ENCODE measurements around the gene BCAS3.
"Not testable (repeated sequence)": the region's sequence is repeated elsewhere in the genome, so short reads cannot be mapped to it uniquely, and the experiment has no call there.

Gene BCAS3

DNA sequence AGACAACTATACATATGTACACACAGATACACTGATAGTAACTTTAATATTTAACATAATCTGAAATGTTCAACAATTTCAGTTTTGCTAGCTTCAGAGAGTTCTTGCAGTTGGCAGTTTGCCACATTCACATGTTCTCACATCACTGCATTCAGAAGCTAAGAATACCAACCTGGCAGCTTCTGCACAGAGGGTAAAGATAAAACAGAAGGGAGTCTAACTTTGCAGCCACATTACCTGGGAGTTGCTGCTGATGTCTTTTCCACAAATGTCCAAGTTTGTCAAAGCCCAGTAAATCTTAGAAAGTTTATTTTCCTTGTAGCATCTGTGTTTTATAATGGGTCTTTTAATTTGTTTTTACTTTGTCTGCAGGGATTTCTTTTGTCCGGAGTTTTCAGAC, 332.0 kb downstream of the BCAS3 start:
- H3K27me3 ChIP-seq (ENCODE audit: control insufficient read depth in 1 of 2, insufficient read depth in 2 of 2, low read length in 2 of 2): no peaks in the 10 kb centered on the region
- H3K36me3 ChIP-seq (ENCODE audit: control insufficient read depth in 2 of 2, insufficient read depth in 2 of 2, low read length in 2 of 2): no peaks in the 10 kb centered on the region
- H3K9me3 ChIP-seq (ENCODE audit: control insufficient read depth in 2 of 2, low read length in 2 of 2): no peaks in the 10 kb centered on the region
- H3K27ac ChIP-seq (ENCODE audit: low read length): no peak overlapping the region
- no peaks in the 10 kb centered on the region for H3K4me1 ChIP-seq (ENCODE audit: control insufficient read depth, insufficient read depth, low read length)
- H3K9ac ChIP-seq (ENCODE audit: low read length in 2 of 2): no peak overlapping the region
- no peak overlapping the region for H3K4me3 ChIP-seq (ENCODE audit: low read length in 2 of 2)

DNA sequence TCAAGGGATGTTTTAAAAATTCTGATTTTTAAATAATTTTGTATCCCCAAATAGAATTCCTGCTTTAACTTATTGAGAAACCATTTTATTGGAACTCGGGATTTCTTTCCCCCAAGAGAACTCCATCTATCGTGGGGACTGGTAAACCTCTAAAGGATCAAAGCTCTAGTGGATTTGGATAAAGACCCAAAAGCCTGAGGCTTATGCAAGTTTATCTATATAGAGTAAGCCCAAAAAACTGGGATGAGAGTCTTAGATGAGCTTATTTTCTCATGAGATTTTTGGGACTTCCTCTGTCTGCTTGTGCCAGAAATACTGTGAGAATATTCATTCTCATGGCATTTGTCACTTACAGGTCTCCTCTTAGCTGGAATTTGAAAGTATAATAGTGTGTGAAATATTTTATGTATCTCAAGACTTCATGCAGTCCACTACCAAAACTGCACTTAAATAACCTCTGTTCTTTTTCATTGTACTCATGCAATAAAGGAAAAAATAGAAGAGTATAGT, 333.1 kb downstream of the BCAS3 start:
- Histone ChIP-seq H3K27me3 (ENCODE audit: control insufficient read depth in 1 of 2, insufficient read depth in 2 of 2, low read length in 2 of 2) (no peaks in the 10 kb centered on the region), H3K9me3 (ENCODE audit: control insufficient read depth in 2 of 2, low read length in 2 of 2) (no peaks in the 10 kb centered on the region), H3K4me3 (ENCODE audit: low read length in 2 of 2) (no peak overlapping the region), H3K9ac (ENCODE audit: low read length in 2 of 2) (no peak overlapping the region), H3K27ac (ENCODE audit: low read length) (no peak overlapping the region), H3K4me1 (ENCODE audit: control insufficient read depth, insufficient read depth, low read length) (no peaks in the 10 kb centered on the region), H3K36me3 (ENCODE audit: control insufficient read depth in 2 of 2, insufficient read depth in 2 of 2, low read length in 2 of 2) (no peaks in the 10 kb centered on the region)

DNA sequence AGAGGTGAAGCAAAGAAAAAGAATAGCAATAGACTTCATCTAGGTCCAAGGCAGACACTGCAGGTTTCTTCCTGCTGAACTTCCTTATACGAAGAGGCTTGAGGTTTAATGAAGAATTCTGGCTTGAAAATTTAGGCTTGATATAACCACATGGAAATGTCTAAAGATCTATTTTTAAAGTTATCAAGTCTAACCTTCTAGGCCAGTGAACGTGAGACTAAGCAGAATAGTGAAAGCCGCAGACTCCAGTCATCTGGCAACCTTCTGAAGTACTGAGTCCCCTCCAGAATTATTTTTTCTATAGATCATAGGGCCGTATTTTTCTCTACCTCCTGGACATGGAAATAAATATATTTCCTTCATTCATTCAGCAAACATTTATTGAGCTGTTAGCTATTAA, 333.6 kb downstream of the BCAS3 start:
- H3K4me1 ChIP-seq (ENCODE audit: control insufficient read depth, insufficient read depth, low read length): no peaks in the 10 kb centered on the region
- no peak overlapping the region for H3K27ac ChIP-seq (ENCODE audit: low read length)
- no peak overlapping the region for H3K9ac ChIP-seq (ENCODE audit: low read length in 2 of 2)
- no peak overlapping the region for H3K4me3 ChIP-seq (ENCODE audit: low read length in 2 of 2)
- H3K36me3 ChIP-seq (ENCODE audit: control insufficient read depth in 2 of 2, insufficient read depth in 2 of 2, low read length in 2 of 2): no peaks in the 10 kb centered on the region
- H3K27me3 ChIP-seq (ENCODE audit: control insufficient read depth in 1 of 2, insufficient read depth in 2 of 2, low read length in 2 of 2): no peaks in the 10 kb centered on the region
- no peaks in the 10 kb centered on the region for H3K9me3 ChIP-seq (ENCODE audit: control insufficient read depth in 2 of 2, low read length in 2 of 2)

DNA sequence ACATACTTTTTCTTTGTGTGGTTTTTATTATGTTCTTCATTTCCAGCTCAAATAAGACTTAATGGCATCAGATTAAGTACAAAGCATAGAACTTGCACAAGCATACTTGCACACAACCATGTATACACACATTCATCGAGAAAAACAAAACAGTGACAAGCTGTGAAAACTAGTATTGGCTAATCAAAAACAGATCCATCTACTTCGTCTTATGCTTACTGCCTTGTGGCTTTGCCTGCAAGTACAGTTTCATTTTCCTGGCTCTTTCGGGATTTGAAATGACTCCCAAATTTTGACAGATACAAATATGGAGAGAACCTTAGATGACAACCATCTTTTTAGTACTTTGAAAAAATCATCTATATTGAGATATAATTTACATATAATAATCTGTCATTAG, 338.3 kb downstream of the BCAS3 start:
- H3K27me3 ChIP-seq (ENCODE audit: control insufficient read depth in 1 of 2, insufficient read depth in 2 of 2, low read length in 2 of 2): no peaks in the 10 kb centered on the region
- no peak overlapping the region for H3K27ac ChIP-seq (ENCODE audit: low read length)
- H3K4me1 ChIP-seq (ENCODE audit: control insufficient read depth, insufficient read depth, low read length): no peaks in the 10 kb centered on the region
- H3K9ac ChIP-seq (ENCODE audit: low read length in 2 of 2): no peak overlapping the region
- H3K4me3 ChIP-seq (ENCODE audit: low read length in 2 of 2): no peak overlapping the region
- no peaks in the 10 kb centered on the region for H3K36me3 ChIP-seq (ENCODE audit: control insufficient read depth in 2 of 2, insufficient read depth in 2 of 2, low read length in 2 of 2)
- no peaks in the 10 kb centered on the region for H3K9me3 ChIP-seq (ENCODE audit: control insufficient read depth in 2 of 2, low read length in 2 of 2)

DNA sequence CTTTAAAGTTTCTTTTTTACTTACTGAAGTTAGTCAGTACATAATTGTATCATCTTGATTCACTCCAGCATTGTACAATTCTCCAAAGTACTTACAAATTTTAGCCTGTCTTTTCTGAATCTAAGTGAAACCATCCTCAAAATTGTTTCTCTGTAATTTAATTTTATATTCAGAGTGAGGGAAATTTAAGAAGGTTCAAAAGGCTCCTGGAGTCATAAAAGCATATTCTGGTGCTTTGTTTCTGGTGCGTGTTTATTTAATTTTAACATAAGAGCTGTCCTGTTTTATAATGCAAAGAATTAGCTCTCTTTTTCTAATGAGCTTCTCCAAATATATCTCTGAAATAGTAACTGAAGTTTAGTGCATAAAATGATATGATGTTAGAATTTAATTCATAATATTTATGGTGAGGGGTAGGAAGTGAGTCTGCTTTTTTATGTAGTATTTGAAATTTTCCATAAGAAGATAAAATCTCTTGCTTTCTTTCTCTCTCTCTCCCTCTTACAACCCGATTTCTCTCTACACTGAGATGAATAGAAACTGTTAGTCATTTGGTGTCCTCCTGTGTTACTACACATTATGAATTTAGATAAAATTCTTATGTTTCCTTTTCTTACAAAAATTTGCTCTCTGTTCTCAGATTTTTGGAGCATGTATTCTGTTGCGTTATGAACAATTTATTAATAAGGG, 339.8 kb downstream of the BCAS3 start:
- H3K27ac ChIP-seq (ENCODE audit: low read length): no peak overlapping the region
- no peaks in the 10 kb centered on the region for H3K4me1 ChIP-seq (ENCODE audit: control insufficient read depth, insufficient read depth, low read length)
- no peak overlapping the region for H3K4me3 ChIP-seq (ENCODE audit: low read length in 2 of 2)
- H3K36me3 ChIP-seq (ENCODE audit: control insufficient read depth in 2 of 2, insufficient read depth in 2 of 2, low read length in 2 of 2): no peaks in the 10 kb centered on the region
- no peak overlapping the region for H3K9ac ChIP-seq (ENCODE audit: low read length in 2 of 2)
- H3K27me3 ChIP-seq (ENCODE audit: control insufficient read depth in 1 of 2, insufficient read depth in 2 of 2, low read length in 2 of 2): no peaks in the 10 kb centered on the region
- no peaks in the 10 kb centered on the region for H3K9me3 ChIP-seq (ENCODE audit: control insufficient read depth in 2 of 2, low read length in 2 of 2)

DNA sequence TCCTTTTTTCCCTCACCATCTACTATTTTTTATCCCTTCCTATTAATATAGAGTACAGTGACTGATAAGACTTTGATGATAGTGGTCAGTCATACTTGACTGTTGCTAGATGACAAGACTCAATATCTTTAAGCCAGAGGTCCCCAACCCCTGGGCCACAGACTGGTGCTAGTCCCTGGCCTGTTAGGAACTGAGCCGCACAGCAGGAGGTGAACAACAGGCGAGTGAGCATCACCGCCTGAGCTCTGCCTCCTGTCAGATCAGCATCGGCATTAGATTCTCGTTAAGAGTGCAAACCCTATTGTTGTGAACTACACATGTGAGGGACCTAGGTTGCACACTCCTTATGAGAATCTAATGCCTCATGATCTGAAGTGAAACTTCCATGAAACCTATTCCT, 341.3 kb downstream of the BCAS3 start:
- Histone ChIP-seq H3K4me3 (ENCODE audit: low read length in 2 of 2) (no peak overlapping the region), H3K27ac (ENCODE audit: low read length) (no peak overlapping the region), H3K27me3 (ENCODE audit: control insufficient read depth in 1 of 2, insufficient read depth in 2 of 2, low read length in 2 of 2) (no peaks in the 10 kb centered on the region), H3K9ac (ENCODE audit: low read length in 2 of 2) (no peak overlapping the region), H3K36me3 (ENCODE audit: control insufficient read depth in 2 of 2, insufficient read depth in 2 of 2, low read length in 2 of 2) (no peaks in the 10 kb centered on the region), H3K4me1 (ENCODE audit: control insufficient read depth, insufficient read depth, low read length) (no peaks in the 10 kb centered on the region), H3K9me3 (ENCODE audit: control insufficient read depth in 2 of 2, low read length in 2 of 2) (no peaks in the 10 kb centered on the region)

DNA sequence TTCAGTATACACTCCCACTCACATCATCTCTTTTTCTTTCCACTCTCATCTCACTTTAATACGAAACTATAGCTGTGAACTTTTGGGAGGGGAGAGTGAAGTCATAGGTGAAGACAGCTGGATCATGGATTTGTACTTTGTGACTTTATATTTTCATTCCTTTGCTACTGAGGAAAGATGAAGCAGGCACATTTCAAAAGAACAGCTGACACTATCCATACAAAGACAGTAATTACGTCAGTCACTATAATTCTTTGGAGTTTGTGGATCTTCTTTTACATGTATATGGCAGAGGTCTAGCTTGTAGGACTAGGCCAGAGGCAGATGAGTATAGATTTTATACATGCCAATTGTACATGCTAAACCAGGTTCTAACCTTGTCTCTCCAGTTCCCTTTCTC, 346.3 kb downstream of the BCAS3 start:
- H3K4me3 ChIP-seq (ENCODE audit: low read length in 2 of 2): no peak overlapping the region
- H3K27me3 ChIP-seq (ENCODE audit: control insufficient read depth in 1 of 2, insufficient read depth in 2 of 2, low read length in 2 of 2): no peaks in the 10 kb centered on the region
- H3K4me1 ChIP-seq (ENCODE audit: control insufficient read depth, insufficient read depth, low read length): no peaks in the 10 kb centered on the region
- no peak overlapping the region for H3K27ac ChIP-seq (ENCODE audit: low read length)
- H3K9me3 ChIP-seq (ENCODE audit: control insufficient read depth in 2 of 2, low read length in 2 of 2): no peaks in the 10 kb centered on the region
- no peaks in the 10 kb centered on the region for H3K36me3 ChIP-seq (ENCODE audit: control insufficient read depth in 2 of 2, insufficient read depth in 2 of 2, low read length in 2 of 2)
- no peak overlapping the region for H3K9ac ChIP-seq (ENCODE audit: low read length in 2 of 2)

DNA sequence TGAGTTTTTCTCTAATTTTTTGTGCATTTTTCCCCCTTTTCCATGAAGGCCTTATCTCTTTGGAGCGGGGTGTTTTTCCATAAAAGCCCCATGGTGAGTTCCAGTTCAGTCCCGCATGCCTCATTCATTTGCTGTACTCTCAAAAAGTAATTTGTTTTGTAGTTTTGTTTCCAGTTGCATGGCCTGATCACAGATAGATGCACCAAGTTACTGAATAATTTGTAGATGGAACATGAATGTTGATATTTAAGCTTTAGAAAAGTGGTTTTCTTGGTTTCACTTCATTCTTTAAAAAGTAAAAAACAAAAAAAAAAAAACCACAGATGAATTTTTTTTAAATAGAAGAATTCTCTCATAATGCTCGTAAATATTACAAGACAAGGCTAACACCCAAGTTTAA, 349.2 kb downstream of the BCAS3 start:
- Histone ChIP-seq H3K9ac (ENCODE audit: low read length in 2 of 2) (no peak overlapping the region), H3K27me3 (ENCODE audit: control insufficient read depth in 1 of 2, insufficient read depth in 2 of 2, low read length in 2 of 2) (no peaks in the 10 kb centered on the region), H3K27ac (ENCODE audit: low read length) (no peak overlapping the region), H3K4me3 (ENCODE audit: low read length in 2 of 2) (no peak overlapping the region), H3K4me1 (ENCODE audit: control insufficient read depth, insufficient read depth, low read length) (no peaks in the 10 kb centered on the region), H3K36me3 (ENCODE audit: control insufficient read depth in 2 of 2, insufficient read depth in 2 of 2, low read length in 2 of 2) (no peaks in the 10 kb centered on the region), H3K9me3 (ENCODE audit: control insufficient read depth in 2 of 2, low read length in 2 of 2) (no peaks in the 10 kb centered on the region)

DNA sequence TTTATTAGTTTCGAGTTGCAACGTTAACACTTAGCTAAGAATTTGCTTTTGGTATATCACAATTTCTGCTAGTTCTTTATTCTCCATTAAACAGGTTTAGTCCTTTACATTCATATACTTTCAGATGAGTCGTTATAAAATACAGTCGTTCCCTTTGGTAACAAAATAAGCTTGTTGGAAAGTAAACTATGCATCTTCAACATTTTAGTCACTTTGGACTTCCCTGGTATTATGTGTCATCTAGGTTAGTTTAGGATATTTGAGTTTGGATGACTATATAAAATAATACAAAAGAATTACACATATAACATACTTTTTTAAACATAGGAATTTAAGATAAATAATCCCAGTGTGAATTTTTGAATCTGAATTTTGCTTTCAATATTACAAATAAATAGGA, 351.5 kb downstream of the BCAS3 start:
- Histone ChIP-seq H3K4me3 (ENCODE audit: low read length in 2 of 2) (no peak overlapping the region), H3K27me3 (ENCODE audit: control insufficient read depth in 1 of 2, insufficient read depth in 2 of 2, low read length in 2 of 2) (no peaks in the 10 kb centered on the region), H3K27ac (ENCODE audit: low read length) (no peak overlapping the region), H3K36me3 (ENCODE audit: control insufficient read depth in 2 of 2, insufficient read depth in 2 of 2, low read length in 2 of 2) (no peaks in the 10 kb centered on the region), H3K9ac (ENCODE audit: low read length in 2 of 2) (no peak overlapping the region), H3K4me1 (ENCODE audit: control insufficient read depth, insufficient read depth, low read length) (no peaks in the 10 kb centered on the region), H3K9me3 (ENCODE audit: control insufficient read depth in 2 of 2, low read length in 2 of 2) (no peaks in the 10 kb centered on the region)

DNA sequence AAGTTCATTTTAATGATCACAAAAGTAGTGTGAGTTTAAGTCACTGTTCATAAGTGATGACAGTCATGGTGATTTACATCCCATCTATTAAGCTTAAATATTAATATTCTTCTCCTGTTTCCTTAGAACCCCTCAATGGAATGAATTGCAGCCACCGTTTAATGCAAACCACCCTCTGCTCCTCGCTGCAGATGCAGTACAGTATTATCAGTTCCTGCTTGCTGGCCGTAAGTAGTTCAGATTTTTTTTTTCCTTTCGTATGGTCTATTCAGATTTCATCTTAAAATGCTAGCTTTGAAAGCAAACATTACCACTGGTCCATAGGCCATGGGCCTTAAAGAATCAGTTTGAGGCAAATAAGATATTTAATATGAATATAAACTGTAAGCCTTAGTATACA, 363.0 kb downstream of the BCAS3 start:
- Histone ChIP-seq H3K9ac (ENCODE audit: low read length in 2 of 2) (no peak overlapping the region), H3K27me3 (ENCODE audit: control insufficient read depth in 1 of 2, insufficient read depth in 2 of 2, low read length in 2 of 2) (no peaks in the 10 kb centered on the region), H3K4me3 (ENCODE audit: low read length in 2 of 2) (no peak overlapping the region), H3K4me1 (ENCODE audit: control insufficient read depth, insufficient read depth, low read length) (no peaks in the 10 kb centered on the region), H3K36me3 (ENCODE audit: control insufficient read depth in 2 of 2, insufficient read depth in 2 of 2, low read length in 2 of 2) (peaks cover 3 to 5% of the 10 kb centered on the region in 2 donors), H3K27ac (ENCODE audit: low read length) (no peak overlapping the region), H3K9me3 (ENCODE audit: control insufficient read depth in 2 of 2, low read length in 2 of 2) (no peaks in the 10 kb centered on the region)

DNA sequence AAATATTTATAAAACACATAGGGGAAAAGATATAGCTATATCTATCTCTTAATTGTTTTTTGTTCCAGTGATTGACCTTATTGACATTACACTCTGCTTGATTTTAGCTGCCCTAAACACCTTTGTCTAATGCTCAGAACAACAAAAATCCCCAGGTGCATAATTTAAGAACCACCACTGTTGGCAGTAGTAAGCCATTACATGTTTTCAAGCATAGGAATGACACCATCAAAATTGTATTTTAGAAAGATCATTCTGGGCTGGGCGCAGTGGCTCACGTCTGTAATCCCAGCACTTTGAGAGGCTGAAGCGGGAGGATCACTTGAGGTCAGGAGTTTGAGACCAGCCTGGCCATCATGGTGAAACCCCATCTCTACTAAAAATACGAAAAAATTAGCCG, 364.7 kb downstream of the BCAS3 start:
- H3K9me3 ChIP-seq (ENCODE audit: control insufficient read depth in 2 of 2, low read length in 2 of 2); H3K9ac ChIP-seq (ENCODE audit: low read length in 2 of 2); H3K27ac ChIP-seq (ENCODE audit: low read length); H3K27me3 ChIP-seq (ENCODE audit: control insufficient read depth in 1 of 2, insufficient read depth in 2 of 2, low read length in 2 of 2); H3K4me1 ChIP-seq (ENCODE audit: control insufficient read depth, insufficient read depth, low read length); H3K4me3 ChIP-seq (ENCODE audit: low read length in 2 of 2); H3K36me3 ChIP-seq (ENCODE audit: control insufficient read depth in 2 of 2, insufficient read depth in 2 of 2, low read length in 2 of 2): not testable (repeated sequence)
